T-helper 17 cell (primary cell): ENCODE results near the gene GDPD5. TPM values are rescaled to one million over a fixed set of nuclear protein-coding genes. Genes with fewer than 3 reads are reported as not detected.

Experiments used
- ATAC-seq: fragments of 150-1000 bp; cut with Tn5 transposase; 2 replicates; pipeline ENCODE4 v1.10.0; 2021; ENCODE audit warnings: mild to moderate bottlenecking, moderate library complexity
- DNase-seq, 3 donors: peaks; one replicate each; pipeline versions ENCODE4 v3.0.0 to v3.0.0-alpha.2; 2020 to 2021
- H3K9me3 ChIP-seq: one replicate; pipeline ENCODE4 v1.7.0; 2013; ENCODE audit warnings: low read length, mild to moderate bottlenecking; ENCODE audit not compliant: control insufficient read depth, poor library complexity, severe bottlenecking
- H3K27ac Mint-ChIP-seq: one replicate; pipeline ENCODE4 v1.8.0; 2022; ENCODE audit warnings: mild to moderate bottlenecking, moderate library complexity, mixed read lengths
- H3K27me3 Mint-ChIP-seq: one replicate; pipeline ENCODE4 v1.8.0; 2022; ENCODE audit warnings: mixed read lengths
- H3K36me3 Mint-ChIP-seq: one replicate; pipeline ENCODE4 v1.8.0; 2022; ENCODE audit warnings: low read depth, mixed read lengths
- H3K4me1 Mint-ChIP-seq: one replicate; pipeline ENCODE4 v1.8.0; 2022; ENCODE audit warnings: mild to moderate bottlenecking, mixed read lengths
- H3K4me3 Mint-ChIP-seq: one replicate; pipeline ENCODE4 v1.8.0; 2022; ENCODE audit warnings: mild to moderate bottlenecking, moderate library complexity, mixed read lengths
- total RNA-seq, 4 donors: library from RNA in 2 of 4; stranded (reverse) in 2 of 4; gene quantifications; one replicate each; pipeline ENCODE4 v1.2.3 and lab custom pipeline; 2022 to 2026

Gene GDPD5
- total RNA-seq, 2 donors from 2014 or later, result 77.3 to 108 TPM

DNA sequence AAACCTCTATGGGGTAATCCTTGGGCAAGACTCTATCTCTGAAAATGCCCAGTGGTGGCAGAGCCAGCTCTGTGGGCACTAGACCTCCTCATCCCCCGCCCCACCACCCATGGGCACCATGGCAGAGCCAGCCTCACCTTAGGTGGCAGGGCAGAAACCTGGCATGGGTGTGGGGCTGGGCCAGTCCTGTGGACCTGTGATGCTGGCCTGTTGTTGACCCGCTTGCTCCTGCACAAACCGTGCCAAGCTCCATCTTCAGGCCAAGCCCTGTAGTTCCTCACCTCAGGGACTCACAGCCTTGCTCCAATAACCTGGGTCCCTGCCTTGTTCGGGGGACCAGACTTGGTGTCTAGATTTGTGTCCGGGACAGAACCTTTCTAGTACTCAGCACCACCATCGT, 27.4 kb upstream of the GDPD5 start:
- Mint-ChIP-seq H3K27me3 (peaks cover 13% of the 10 kb centered on the region), H3K4me1 (peaks cover 2% of the 10 kb centered on the region), H3K4me3 (no peak overlapping the region), H3K36me3 (no peaks in the 10 kb centered on the region), H3K27ac (no peak overlapping the region)
- ATAC-seq (no peak), DNase-seq (no peak)
- H3K9me3 ChIP-seq, result no peaks in the 10 kb centered on the region

DNA sequence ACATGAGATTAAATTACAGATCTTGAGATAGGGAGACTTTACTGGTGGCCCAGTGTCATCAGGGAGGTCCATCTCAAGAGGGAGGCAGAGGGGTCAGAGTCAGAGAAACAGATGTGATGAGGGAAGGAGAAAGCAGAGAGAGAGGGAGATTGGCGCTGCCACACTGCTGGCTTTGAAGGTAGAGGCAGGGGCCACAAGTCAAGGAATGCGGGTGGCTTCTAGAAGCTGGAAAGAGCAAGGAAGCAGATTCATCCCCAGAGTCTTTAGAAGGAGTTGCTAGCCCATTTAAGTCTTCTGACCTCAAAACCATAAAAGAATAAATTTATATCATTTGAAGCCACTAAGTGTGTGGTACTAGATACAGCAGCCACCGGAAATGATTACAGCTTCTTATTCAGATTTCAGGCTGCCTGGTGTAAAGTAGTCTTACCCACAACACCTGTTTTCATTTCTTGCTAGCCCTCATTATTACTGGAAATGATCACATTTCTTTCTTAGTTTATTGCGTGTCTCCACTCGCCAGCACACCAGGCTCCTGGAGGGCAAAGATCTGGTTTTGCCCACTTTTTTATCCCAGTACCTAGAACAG, 23.7 kb upstream of the GDPD5 start:
- DNase-seq (no peak), ATAC-seq (no peak)
- Mint-ChIP-seq H3K4me1 (peaks cover 2% of the 10 kb centered on the region), H3K27me3 (peaks cover 6% of the 10 kb centered on the region), H3K36me3 (no peaks in the 10 kb centered on the region), H3K27ac (no peak overlapping the region), H3K4me3 (no peak overlapping the region)
- no peaks in the 10 kb centered on the region for H3K9me3 ChIP-seq

DNA sequence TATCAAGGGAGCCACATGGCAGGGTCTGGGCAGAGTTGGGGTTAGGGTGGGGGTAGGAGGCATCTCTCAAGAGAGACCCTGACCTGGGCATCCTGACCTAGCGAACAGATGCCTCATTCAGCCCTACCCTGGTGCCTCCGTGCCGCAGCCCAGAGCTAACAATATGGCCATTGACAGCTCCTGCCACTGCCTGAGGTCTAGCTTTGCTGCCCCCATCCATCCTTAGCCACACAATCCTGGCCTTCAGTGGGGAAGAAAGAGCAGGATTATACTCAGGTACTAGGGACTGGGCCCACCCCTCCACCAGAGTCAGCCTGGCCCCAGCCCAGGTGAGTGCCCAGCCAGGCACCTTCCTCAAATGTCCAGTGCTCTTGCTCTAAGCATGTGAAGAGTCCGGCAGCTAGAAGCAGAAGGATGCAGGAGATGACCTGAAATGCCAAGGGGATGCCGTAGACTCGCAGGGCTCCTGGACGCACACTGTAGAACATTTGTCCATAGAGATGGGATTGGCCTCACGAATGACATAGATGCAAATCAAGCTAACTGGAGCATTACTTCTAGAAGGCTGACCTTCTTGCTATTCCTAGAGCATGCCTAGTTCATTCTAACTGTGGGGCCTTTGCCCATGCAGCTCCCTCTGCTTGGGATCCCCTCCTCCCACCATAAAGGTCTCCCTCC, 23.0 kb upstream of the GDPD5 start:
- H3K36me3 Mint-ChIP-seq, result no peaks in the 10 kb centered on the region
- no peak overlapping the region for H3K4me3 Mint-ChIP-seq
- no peaks in the 10 kb centered on the region for H3K9me3 ChIP-seq
- H3K4me1 Mint-ChIP-seq, result peaks cover 2% of the 10 kb centered on the region
- DNase-seq (no peak), ATAC-seq (no peak)
- H3K27ac Mint-ChIP-seq, result no peak overlapping the region
- H3K27me3 Mint-ChIP-seq, result peaks cover 6% of the 10 kb centered on the region

DNA sequence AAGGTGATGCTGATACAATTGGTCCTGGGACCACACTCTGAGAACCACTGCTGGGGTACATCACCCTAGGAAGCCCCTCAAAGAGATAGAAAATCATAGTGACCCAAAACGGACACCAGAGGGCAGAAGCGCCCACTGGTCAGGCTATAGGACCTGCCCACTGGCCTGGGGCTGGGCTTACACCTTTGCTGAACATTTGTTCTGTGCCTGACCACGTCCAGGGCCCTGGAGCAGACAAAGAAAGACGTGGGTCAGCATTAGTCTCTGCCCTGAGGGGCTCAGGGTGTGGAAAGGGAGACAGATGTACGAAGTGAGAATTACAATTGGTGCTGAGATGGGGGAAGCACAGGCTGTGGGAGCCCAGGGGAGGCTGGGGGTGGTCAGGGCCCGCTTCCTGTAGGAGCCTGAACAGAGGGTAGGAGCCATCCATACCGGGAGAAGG, 21.9 kb upstream of the GDPD5 start:
- peaks cover 2% of the 10 kb centered on the region for H3K4me1 Mint-ChIP-seq
- no peaks in the 10 kb centered on the region for H3K36me3 Mint-ChIP-seq
- H3K27me3 Mint-ChIP-seq, result peaks cover 6% of the 10 kb centered on the region
- DNase-seq (no peak), ATAC-seq (peak; percentile 33)
- peak overlapping the region; percentile 78 for H3K27ac Mint-ChIP-seq
- H3K4me3 Mint-ChIP-seq, result no peak overlapping the region
- H3K9me3 ChIP-seq, result no peaks in the 10 kb centered on the region

DNA sequence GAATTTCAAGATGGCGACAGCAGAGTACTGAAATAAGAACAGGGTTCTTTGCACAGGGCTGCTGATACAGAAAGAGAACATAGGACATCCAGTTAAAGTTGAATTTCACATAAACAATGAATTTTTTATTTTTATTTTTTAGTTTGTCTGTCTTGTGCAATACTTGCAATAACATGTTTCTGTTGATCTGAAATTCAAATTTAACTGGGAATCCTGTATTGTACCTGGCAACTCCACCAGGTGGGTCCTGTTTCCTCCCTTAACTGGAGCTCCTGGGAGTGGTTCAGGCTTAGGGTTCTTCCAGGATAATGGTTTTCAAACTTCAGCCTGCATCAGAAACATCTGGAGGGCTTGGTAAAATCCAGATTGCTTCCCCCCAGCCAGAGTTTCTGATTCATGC, 21.4 kb upstream of the GDPD5 start:
- Mint-ChIP-seq H3K4me3 (no peak overlapping the region), H3K27me3 (peaks cover 6% of the 10 kb centered on the region), H3K4me1 (peaks cover 2% of the 10 kb centered on the region), H3K36me3 (no peaks in the 10 kb centered on the region), H3K27ac (peak overlapping the region; percentile 78)
- DNase-seq (no peak), ATAC-seq (no peak)
- H3K9me3 ChIP-seq, result no peaks in the 10 kb centered on the region

DNA sequence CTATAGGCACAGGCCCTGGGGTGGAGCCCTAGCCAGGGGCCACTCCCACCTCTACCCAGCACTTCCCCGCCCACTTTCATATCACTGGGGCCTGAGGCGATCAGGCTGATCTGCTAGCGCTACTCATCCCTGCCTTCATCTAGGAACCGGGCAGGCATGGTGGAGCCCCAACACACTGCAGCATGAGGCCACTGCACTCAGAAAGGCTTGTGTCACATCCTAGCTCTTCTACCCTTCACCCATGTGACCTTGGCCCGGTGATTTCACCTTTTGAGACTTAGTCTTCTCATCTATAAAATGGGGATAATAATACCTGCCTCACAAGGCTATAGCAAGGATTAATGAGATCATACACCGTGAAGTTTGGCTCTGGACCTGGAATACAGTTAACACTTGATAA, 18.1 kb upstream of the GDPD5 start:
- Mint-ChIP-seq H3K4me1 (no peaks in the 10 kb centered on the region), H3K27me3 (peaks cover 6% of the 10 kb centered on the region), H3K4me3 (no peak overlapping the region), H3K27ac (no peak overlapping the region), H3K36me3 (no peaks in the 10 kb centered on the region)
- ATAC-seq (no peak), DNase-seq (no peak)
- no peaks in the 10 kb centered on the region for H3K9me3 ChIP-seq

DNA sequence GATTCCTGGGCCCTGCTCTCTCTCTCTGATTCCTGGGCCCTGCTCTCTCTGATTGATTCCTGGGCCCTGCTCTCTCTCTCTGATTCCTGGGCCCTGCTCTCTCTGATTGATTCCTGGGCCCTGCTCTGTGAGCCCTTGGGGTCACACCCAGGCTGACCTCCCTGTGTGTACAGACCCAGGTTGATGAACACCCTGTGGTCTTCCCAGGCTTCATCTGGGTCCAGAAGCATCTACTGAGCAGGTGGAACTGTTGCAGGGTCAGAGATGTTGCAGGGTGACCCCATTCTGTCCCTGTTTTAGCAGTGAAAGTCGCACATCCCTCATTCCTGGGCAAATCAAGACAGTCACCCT, 16.3 kb upstream of the GDPD5 start:
- no peak for DNase-seq
- peaks cover 15% of the 10 kb centered on the region for H3K4me1 Mint-ChIP-seq
- H3K27ac Mint-ChIP-seq, result no peak overlapping the region
- H3K9me3 ChIP-seq, result no peaks in the 10 kb centered on the region
- no peaks in the 10 kb centered on the region for H3K27me3 Mint-ChIP-seq
- ATAC-seq, result no peak
- H3K4me3 Mint-ChIP-seq, result no peak overlapping the region
- H3K36me3 Mint-ChIP-seq, result no peaks in the 10 kb centered on the region

DNA sequence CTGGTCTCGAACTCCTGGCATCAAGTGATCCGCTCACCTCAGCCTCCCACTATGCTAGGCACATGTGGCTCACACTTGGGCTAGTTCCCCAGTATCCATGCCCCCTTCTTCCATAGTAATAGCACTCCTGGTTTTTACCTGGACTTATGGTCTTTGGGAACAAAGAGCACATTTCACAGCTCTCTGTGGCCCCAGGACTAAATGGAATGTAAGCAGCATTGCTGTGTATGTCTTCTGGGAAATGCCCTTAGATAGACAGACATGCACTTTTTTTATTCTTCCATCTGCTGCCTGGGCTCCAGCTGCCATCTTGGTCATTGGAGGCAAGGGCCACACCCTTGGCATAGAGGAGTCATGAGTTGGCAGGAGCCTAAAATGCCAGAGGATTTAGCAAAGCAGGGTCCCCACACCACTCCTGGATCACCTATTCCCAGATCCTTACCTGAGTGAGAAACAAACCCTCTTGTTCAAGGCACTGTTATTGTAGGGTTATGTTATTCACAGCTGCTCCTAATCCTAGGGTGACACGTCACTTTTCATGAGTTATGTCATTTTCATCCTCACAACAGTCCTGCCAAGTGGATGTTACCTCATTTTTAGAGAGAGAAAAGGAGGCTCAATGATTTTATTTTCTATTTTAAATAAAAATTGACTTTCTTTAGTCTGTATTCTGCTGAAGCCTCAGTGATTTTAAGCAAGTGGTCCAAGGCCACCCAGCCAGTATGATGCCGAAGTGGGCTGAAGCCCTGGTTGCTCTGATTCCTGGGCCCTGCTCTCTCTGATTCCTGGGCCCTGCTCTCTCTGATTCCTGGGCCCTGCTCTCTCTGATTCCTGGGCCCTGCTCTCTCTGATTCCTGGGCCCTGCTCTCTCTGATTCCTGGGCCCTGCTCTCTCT, 15.7 kb upstream of the GDPD5 start:
- H3K36me3 Mint-ChIP-seq, result no peaks in the 10 kb centered on the region
- no peak overlapping the region for H3K4me3 Mint-ChIP-seq
- no peak for ATAC-seq
- H3K27me3 Mint-ChIP-seq, result no peaks in the 10 kb centered on the region
- H3K4me1 Mint-ChIP-seq, result peaks cover 21% of the 10 kb centered on the region
- H3K27ac Mint-ChIP-seq, result no peak overlapping the region
- no peaks in the 10 kb centered on the region for H3K9me3 ChIP-seq
- DNase-seq, result no peak

DNA sequence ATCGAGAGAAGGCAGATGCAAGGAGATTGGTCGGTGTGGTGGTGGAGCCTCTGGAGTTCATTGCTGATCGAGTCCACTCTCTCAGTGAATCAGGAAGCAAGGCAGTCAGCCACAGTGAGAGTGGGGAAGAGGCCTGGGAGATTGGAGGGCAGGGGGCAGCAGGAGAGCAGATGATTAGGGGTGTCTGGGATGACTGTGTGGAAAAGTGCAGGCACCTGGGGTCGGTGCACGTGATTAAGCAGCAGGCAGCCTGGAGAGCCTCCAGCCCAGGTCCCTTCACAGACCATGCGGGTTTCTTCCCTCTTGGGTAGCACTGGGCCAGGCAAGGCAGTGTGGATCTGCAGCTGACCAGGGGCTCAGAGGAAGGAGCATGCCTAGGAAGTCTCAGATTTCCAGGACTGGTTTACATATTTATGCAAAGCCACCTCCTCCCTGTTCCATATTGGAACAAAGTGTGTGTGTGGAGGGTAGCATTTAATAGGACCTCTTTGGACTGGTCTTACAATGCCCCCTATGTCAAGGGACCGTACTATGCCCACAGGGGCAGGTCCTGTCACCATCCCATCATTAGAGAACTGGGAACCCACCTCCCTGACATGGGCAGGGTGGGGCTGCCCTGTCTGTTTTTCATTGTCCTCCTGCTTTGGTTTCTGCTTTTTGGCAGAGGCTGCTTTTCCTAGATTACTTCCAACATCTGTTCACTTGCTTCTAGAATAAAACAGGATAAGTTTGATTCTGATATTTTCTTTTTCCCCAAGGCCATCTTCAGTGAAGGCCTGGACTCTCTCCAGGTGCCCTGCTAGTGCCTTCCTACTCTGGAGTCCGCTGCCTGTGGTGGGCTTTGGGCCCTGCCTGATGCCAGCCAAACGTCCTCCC, 14.0 kb upstream of the GDPD5 start:
- Mint-ChIP-seq H3K27ac (no peak overlapping the region), H3K27me3 (no peaks in the 10 kb centered on the region)
- ATAC-seq, result no peak

DNA sequence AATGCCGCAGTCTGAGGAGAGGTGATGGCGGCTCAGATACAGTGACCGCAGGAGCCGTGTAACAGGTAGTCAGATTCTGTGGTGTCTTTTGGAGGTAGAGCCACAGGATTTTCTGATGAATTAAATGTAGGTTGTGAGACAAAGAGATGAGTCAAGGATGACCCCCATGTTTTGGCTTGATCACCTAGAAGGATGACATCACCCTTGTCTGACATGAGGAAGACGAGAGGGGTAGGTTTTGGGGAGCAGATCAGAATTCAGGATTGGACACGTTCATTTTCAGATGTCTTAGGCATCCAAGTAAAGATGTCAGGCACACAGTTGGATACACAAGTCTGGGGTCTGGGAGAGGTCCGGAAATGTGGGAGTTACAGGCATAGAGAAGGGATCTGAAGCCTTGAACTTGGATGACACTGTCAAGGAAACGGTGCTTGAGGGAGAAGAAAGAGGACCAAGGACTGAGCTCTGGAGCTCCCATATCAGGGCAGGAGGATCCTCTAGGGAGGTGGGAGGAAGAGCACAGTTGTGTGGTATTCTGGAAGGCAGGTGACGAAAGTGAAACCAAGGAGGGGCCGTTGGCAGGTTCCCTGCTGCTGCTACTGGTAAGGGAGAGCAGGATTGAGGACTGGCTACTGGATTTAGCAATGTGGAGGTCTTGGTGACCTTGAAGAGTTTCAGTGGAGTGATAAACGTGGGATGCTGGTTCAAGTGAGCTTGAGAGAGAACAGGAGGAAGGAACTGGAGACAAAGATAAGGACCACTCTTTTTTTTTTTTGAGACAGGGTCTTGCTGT, 12.6 kb upstream of the GDPD5 start:
- H3K4me3 Mint-ChIP-seq, result no peak overlapping the region
- peak overlapping the region; percentile 90 for H3K27ac Mint-ChIP-seq
- H3K9me3 ChIP-seq, result no peaks in the 10 kb centered on the region
- H3K4me1 Mint-ChIP-seq, result peaks cover 21% of the 10 kb centered on the region
- no peaks in the 10 kb centered on the region for H3K27me3 Mint-ChIP-seq
- DNase-seq (no peak), ATAC-seq (no peak)
- H3K36me3 Mint-ChIP-seq, result no peaks in the 10 kb centered on the region

More for the DNA sequence above, 14.0 kb upstream of the GDPD5 start:
- H3K4me1 Mint-ChIP-seq, result peaks cover 21% of the 10 kb centered on the region
- H3K4me3 Mint-ChIP-seq, result no peak overlapping the region
- no peak for DNase-seq
- no peaks in the 10 kb centered on the region for H3K9me3 ChIP-seq
- H3K36me3 Mint-ChIP-seq, result no peaks in the 10 kb centered on the region

DNA sequence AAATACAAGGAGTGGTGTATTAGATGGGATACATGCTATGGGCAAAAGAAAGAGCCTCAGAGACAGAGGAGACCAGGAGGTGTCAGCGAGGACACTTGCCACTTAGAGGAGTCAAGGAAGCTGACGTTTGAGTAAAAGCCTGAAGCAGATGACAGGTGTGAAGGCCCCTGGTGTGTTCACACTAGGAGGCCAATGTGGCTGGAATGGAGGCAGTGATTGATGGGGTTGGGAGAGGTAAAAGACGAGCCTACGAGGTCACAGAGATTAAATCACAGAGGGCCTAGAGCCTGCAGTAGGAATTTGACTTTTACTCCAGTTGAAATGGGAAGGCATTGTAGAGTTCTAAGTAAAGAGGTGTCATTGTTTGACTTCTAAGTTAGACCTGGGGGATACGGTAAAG, 12.0 kb upstream of the GDPD5 start:
- ATAC-seq, result no peak
- Mint-ChIP-seq H3K27ac (peak overlapping the region; percentile 90), H3K4me1 (peaks cover 21% of the 10 kb centered on the region), H3K27me3 (no peaks in the 10 kb centered on the region), H3K36me3 (no peaks in the 10 kb centered on the region), H3K4me3 (no peak overlapping the region)
- DNase-seq, result no peak
- no peaks in the 10 kb centered on the region for H3K9me3 ChIP-seq
